GM15510 (cell line): Measurements from ENCODE around the gene CUL2.

Source experiments
- POLR2A ChIP-seq: IDR thresholded peaks from 3 replicates; pipeline ENCODE4 v1.6.1; 2011; ENCODE audit warnings: borderline replicate concordance; ENCODE audit not compliant: insufficient read length; ENCODE audit errors: extremely low read depth

CUL2 gene

GRCh38 chr10:35091994-35092790 lies 2.1 kb upstream of the CUL2 start:
- TF ChIP-seq POLR2A, result no peak

- TF ChIP-seq POLR2A, result no peak
Measured at GRCh38 chr10:35089611-35090161, 455 bp downstream of the CUL2 start.

- no peak for TF ChIP-seq POLR2A
Measured at GRCh38 chr10:35083242-35083641, 6.9 kb downstream of the CUL2 start.

DNA sequence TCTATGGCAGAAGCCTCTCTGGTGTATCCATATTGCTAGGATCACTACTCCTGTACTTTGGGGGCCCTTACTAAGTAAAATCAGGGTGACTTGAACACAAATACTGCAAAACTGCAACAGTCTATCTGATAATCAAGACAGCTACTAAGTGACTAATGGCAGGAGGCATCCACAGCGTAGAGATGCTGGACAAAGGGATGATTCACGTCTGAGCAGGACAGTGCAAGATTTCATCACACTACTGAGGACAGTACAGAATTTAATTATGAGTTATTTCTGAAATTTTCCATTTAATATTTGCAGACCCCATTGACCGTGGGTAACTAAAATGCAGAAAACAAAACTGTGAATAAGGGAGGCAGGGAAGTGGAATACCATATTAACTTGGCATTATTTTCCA lies 10.4 kb downstream of the CUL2 start:
- no peak for TF ChIP-seq POLR2A

GRCh38 chr10:35079265-35079664 lies 10.9 kb downstream of the CUL2 start:
- TF ChIP-seq POLR2A, result no peak

DNA sequence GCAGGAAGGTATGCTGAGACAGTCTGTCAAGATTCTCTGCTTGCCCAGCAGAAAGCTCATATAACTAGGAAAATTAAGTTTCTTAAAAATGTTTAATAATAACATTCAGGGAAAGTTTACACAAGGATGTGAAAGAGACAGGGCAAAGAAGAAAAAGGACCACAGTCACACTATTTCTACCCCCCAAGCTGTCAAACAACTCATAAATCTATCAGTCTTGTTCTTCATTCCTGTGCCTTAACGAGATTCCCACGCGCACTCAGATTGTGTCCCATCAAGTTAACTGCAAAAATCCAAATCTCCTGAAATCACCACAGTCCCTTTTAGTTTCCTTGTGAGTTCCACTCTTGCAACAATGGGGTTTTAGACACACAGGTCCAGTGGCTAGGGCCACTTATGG lies 14.9 kb downstream of the CUL2 start:
- no peak for TF ChIP-seq POLR2A

GRCh38 chr10:35074266-35074665 lies 15.9 kb downstream of the CUL2 start:
- TF ChIP-seq POLR2A, result no peak

- no peak for TF ChIP-seq POLR2A
Measured at GRCh38 chr10:35070521-35070920, 19.6 kb downstream of the CUL2 start.

DNA sequence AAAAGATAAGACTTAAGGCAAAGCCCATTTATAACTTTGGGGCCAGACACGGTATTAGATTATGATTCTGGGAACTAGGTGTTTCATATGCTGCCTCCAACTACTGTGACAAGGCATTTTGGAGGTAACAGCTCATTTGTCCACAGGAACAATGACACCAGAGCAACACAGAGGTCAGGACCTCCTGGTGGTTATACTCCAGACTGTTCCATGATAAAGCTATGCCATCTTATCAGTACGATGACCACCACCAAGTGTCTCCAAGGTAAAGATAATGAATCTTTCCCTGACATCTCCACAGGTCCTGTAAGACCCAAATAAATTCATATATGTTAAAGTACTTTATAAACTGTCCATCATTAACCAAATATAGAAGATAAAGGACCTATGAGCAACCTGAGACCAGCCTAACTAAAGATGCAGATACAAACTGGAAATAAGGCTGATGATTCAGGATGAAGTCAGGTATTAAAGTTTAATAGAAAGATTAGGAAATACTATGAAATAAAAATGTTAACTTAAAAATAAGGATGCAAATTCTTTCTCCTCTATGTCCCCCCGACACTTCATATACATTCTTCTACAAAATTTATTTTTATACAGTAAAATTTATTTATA lies 26.2 kb downstream of the CUL2 start:
- TF ChIP-seq POLR2A, result no peak

DNA sequence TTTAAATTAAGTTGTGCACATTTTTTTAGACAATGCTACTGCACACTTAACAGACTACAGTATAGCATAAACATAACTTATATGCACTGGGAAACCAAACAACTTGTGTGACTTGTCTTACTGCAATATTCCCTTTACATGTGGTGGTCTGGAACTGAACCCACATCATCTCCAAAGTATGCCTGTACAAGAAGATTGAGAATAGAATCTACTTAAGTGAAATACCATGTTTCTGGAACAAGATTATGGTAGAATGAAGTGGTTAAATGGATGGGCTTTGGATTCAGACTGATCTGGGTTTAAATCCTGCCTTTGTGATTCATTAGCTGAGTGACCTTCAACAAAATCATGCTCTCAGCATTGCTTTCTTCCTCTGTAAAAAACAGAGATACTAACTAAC lies 30.7 kb downstream of the CUL2 start:
- TF ChIP-seq POLR2A, result no peak

- TF ChIP-seq POLR2A, result no peak
Measured at GRCh38 chr10:35058686-35059085, 31.5 kb downstream of the CUL2 start.

DNA sequence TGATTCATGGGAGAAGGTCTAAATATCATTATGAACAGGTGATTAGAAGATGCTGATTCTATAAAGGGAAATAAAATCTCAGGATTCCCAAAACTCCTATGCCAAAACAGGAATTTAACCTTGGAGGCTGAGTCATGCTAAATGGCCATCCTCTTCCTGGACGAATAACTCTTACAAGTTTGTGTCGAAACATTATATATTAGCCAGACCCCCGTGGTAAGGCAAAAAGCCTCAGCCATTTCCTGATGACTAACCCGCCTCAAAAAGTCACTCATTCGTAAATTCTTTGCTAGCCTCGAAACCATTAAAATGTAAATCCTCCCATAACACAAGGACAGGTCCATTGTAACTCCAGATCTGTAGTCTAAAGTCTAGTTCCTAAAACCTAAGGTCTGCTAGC lies 32.0 kb downstream of the CUL2 start:
- TF ChIP-seq POLR2A, result no peak

DNA sequence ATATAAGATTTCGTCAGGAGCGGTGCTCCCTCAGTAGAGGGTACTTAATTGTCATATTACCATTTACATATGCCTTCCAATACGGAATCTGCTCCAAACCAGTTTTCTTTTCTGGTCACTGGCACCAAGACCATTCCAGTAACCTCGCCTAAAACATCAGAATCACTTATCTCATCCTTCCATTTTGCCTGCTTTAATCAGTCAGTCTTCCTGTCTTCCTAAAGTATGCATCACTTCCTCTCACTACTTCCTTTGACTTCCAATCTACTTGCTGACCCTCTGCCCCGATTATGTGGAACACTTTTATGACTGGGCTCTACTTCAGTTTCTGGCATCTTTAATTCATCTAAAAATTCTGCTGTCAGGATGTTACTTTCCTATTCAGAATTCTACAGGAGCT lies 33.5 kb downstream of the CUL2 start:
- TF ChIP-seq POLR2A, result no peak

DNA sequence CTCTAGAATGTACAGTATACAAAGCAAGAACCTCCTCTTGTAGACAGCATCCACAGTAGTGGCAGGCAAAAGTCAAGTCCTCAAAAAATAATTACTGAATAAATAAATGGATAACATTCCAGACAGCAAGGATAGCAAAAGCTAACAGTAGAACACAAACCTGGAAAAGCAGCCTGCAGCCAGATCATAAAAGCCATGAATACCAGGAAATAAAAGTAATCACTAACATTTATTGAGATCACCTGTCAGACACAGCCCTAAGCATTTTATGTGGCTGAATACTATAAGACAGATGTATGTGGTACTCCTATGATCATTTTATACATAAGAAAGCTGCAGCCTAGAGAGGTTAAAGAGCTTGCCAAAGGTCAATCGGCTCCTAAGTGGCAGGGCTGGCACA lies 34.0 kb downstream of the CUL2 start:
- no peak for TF ChIP-seq POLR2A

DNA sequence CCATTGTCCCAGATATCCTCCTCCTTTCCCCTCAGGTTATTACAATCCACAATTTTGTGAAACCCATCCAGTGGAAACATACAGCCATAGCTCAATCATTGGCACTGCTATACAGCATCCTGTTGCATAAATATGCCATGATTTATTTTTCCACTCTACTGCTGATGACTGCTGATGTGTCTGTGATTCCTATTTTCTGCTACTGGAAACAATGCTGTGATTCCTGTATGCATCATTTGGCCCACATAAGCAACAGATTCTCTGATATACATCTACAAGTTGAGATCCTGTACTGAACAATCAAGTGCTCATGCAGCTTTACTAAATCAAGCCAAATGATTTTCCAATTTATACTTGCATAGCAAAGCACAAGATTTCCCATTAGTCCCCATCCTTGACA lies 39.6 kb downstream of the CUL2 start:
- no peak for TF ChIP-seq POLR2A

DNA sequence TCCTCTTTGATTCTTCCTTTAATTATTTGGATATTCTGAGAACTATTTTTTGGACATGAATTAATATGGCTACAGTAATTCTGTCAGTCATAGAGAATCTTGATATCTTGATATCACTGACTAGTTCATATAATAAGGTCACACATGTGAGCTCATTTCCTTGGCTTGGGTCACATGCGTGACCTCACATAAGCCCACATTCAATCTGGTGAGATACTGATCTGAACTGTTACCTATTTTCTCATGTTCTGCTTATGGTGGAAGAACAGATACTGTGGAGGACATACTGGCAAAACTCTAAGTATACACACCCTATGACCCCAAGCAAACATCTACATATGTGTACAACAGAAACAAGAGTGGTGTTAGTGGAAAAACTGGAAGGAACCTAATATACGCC lies 44.1 kb downstream of the CUL2 start:
- no peak for TF ChIP-seq POLR2A
